WTC11 (cell line): Measurements from ENCODE around the gene GSTA1. TPM values are rescaled to one million over a fixed set of nuclear protein-coding genes. Genes with fewer than 3 reads are reported as not detected.
"Not testable (repeated sequence)": the region's sequence is repeated elsewhere in the genome, so short reads cannot be mapped to it uniquely, and the experiment has no call there.

Source experiments
- ATAC-seq: fragments of 200-7000 bp; cut with Tn5 transposase; 2 replicates; pipeline ENCODE4 v1.10.0; 2021; ENCODE audit warnings: mild to moderate bottlenecking, moderate library complexity
- CTCF ChIA-PET: fragments of 300-600 bp; sonication (Branson Sonifier 250); formaldehyde crosslinking; loops from one replicate; lab custom pipeline; 2021; ENCODE audit warnings: antibody characterized with exemption; lab: Charles Lee
- POLR2A ChIA-PET: fragments of 350-600 bp; sonication (Branson Sonifier 250); formaldehyde crosslinking; loops from one replicate; lab custom pipeline; 2021; ENCODE audit warnings: antibody characterized with exemption; lab: Charles Lee
- DNase-seq: peaks from one replicate; pipeline ENCODE4 v3.0.0; 2021; ENCODE audit warnings: low spot score
- H3K27ac Mint-ChIP-seq: 2 replicates; pipeline ENCODE4 v1.8.0; 2021; ENCODE audit warnings: mixed read lengths
- H3K27me3 Mint-ChIP-seq: 2 replicates; pipeline ENCODE4 v1.8.0; 2021; ENCODE audit warnings: low read depth, mild to moderate bottlenecking, moderate library complexity, mixed read lengths
- H3K36me3 Mint-ChIP-seq: 2 replicates; pipeline ENCODE4 v1.8.0; 2021; ENCODE audit warnings: mixed read lengths
- H3K4me1 Mint-ChIP-seq: 2 replicates; pipeline ENCODE4 v1.8.0; 2022; ENCODE audit warnings: mixed read lengths
- H3K4me3 Mint-ChIP-seq: 2 replicates; pipeline ENCODE4 v1.8.0; 2021; ENCODE audit warnings: mild to moderate bottlenecking, moderate library complexity, mixed read lengths
- H3K9me3 Mint-ChIP-seq: 2 replicates; pipeline ENCODE4 v1.8.0; 2021; ENCODE audit warnings: mixed read lengths
- CREB1 ChIP-seq: sonication (generic); formaldehyde crosslinking; IDR thresholded peaks from 2 replicates; pipeline ENCODE4 v1.8.0; 2023; ENCODE audit warnings: mild to moderate bottlenecking, missing genetic modification reagents
- IRF2 ChIP-seq: sonication (generic); formaldehyde crosslinking; IDR thresholded peaks from 2 replicates; pipeline ENCODE4 v1.8.0; 2022; ENCODE audit warnings: low read depth, missing genetic modification reagents, borderline replicate concordance
- MXD4 ChIP-seq: fragments of 250-450 bp; sonication (Bioruptor Pico); IDR thresholded peaks from 2 replicates; pipeline ENCODE4 v1.8.0; 2021; ENCODE audit warnings: mild to moderate bottlenecking, moderate library complexity, borderline replicate concordance
- NR2C2 ChIP-seq: sonication (generic); formaldehyde crosslinking; IDR thresholded peaks from 2 replicates; pipeline ENCODE4 v1.8.0; 2022; ENCODE audit warnings: mild to moderate bottlenecking, missing genetic modification reagents
- SP1 ChIP-seq: sonication (generic); formaldehyde crosslinking; conservative IDR thresholded peaks from 2 replicates; pipeline ENCODE4 v1.8.1; 2022; ENCODE audit warnings: missing genetic modification reagents
- TCF7 ChIP-seq: sonication (generic); formaldehyde crosslinking; IDR thresholded peaks from 2 replicates; pipeline ENCODE4 v1.8.0; 2022; ENCODE audit warnings: mild to moderate bottlenecking, low read depth, missing genetic modification reagents, moderate library complexity
- ZNF263 ChIP-seq: sonication (generic); formaldehyde crosslinking; IDR thresholded peaks from 2 replicates; pipeline ENCODE4 v1.8.1; 2022; ENCODE audit warnings: low read depth, mild to moderate bottlenecking, moderate library complexity, missing genetic modification reagents
- ZNF416 ChIP-seq: fragments of 250-450 bp; sonication (Bioruptor Pico); IDR thresholded peaks from 2 replicates; pipeline ENCODE4 v1.9.0; 2021; ENCODE audit warnings: mild to moderate bottlenecking, inconsistent platforms
- ZNF423 ChIP-seq: fragments of 250-450 bp; sonication (Bioruptor Pico); IDR thresholded peaks from 2 replicates; pipeline ENCODE4 v2.1.2; 2022; ENCODE audit warnings: mild to moderate bottlenecking, moderate library complexity
- total RNA-seq: library from RNA; stranded (reverse); gene quantifications from 3 replicates; pipeline ENCODE4 v1.2.3, GENCODE V29; 2021
- TF ChIP-seq, protein P1 (sequence below): sonication (generic); formaldehyde crosslinking; IDR thresholded peaks from 2 replicates; pipeline ENCODE4 v1.8.0; 2023; ENCODE audit warnings: mild to moderate bottlenecking, missing genetic modification reagents
- TF ChIP-seq, protein P2 (sequence below): sonication (generic); formaldehyde crosslinking; IDR thresholded peaks from 2 replicates; pipeline ENCODE4 v1.8.1; 2022; ENCODE audit warnings: mild to moderate bottlenecking, missing genetic modification reagents, moderate library complexity, borderline replicate concordance
- TF ChIP-seq, protein P3 (sequence below): fragments of 250-450 bp; sonication (Bioruptor Pico); IDR thresholded peaks from 2 replicates; pipeline ENCODE4 v2.1.2; 2022; ENCODE audit warnings: mild to moderate bottlenecking, moderate library complexity
- TF ChIP-seq, protein P4 (sequence below): fragments of 250-450 bp; sonication (Bioruptor Pico); IDR thresholded peaks from 2 replicates; pipeline ENCODE4 v1.8.0; 2021; ENCODE audit warnings: mild to moderate bottlenecking
- TF ChIP-seq, protein P5 (sequence below): sonication (generic); formaldehyde crosslinking; IDR thresholded peaks from 2 replicates; pipeline ENCODE4 v1.8.0; 2022; ENCODE audit warnings: mild to moderate bottlenecking, missing genetic modification reagents
- TF ChIP-seq, protein P6 (sequence below): sonication (generic); formaldehyde crosslinking; IDR thresholded peaks from 2 replicates; pipeline ENCODE4 v1.8.1; 2023; ENCODE audit warnings: mild to moderate bottlenecking, moderate library complexity, missing genetic modification reagents
- TF ChIP-seq, protein P7 (sequence below): fragments of 250-450 bp; sonication (Bioruptor Pico); IDR thresholded peaks from 2 replicates; pipeline ENCODE4 v1.9.0; 2021; ENCODE audit warnings: mild to moderate bottlenecking, borderline replicate concordance

GSTA1 gene
- total RNA-seq, 1 experiment from 2014 or later: 0.90 TPM

DNA sequence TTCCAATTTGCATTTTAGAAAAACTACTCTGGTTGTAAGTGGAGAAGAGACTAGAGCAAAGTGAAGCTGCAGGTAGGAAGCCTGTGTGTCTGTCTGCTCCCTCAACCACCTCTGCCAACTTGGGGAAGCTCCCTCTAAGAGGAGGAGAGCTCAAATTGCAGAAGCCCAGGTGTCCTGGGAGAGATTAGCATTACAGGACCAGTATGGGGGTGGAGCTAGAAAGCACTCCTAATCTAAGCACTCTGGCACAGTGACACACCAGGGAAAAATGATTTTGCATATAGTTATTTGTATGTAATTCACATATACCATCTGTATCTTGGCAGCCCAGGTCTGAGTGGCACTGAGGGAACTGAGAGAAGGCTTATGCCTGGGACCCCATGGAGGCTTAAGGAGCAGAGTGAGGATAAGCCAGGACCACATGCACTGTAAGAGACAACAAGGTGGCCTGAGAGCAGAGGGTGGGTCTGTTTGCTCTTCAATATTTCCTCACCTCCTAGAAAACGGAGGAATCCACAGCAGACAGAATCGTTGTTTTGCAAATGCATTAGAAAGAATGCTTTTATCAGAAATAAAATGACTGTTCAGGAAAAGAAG is 54.0 kb downstream of the GSTA1 start (continued):
- TF ChIP-seq, protein P1, sequence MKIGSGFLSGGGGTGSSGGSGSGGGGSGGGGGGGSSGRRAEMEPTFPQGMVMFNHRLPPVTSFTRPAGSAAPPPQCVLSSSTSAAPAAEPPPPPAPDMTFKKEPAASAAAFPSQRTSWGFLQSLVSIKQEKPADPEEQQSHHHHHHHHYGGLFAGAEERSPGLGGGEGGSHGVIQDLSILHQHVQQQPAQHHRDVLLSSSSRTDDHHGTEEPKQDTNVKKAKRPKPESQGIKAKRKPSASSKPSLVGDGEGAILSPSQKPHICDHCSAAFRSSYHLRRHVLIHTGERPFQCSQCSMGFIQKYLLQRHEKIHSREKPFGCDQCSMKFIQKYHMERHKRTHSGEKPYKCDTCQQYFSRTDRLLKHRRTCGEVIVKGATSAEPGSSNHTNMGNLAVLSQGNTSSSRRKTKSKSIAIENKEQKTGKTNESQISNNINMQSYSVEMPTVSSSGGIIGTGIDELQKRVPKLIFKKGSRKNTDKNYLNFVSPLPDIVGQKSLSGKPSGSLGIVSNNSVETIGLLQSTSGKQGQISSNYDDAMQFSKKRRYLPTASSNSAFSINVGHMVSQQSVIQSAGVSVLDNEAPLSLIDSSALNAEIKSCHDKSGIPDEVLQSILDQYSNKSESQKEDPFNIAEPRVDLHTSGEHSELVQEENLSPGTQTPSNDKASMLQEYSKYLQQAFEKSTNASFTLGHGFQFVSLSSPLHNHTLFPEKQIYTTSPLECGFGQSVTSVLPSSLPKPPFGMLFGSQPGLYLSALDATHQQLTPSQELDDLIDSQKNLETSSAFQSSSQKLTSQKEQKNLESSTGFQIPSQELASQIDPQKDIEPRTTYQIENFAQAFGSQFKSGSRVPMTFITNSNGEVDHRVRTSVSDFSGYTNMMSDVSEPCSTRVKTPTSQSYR: no peak
- no peak for TF ChIP-seq SP1 (CRISPR knock-in tag)
- TF ChIP-seq ZNF423 (CRISPR knock-in tag): no peak
- no peak for TF ChIP-seq TCF7 (CRISPR knock-in tag)

DNA sequence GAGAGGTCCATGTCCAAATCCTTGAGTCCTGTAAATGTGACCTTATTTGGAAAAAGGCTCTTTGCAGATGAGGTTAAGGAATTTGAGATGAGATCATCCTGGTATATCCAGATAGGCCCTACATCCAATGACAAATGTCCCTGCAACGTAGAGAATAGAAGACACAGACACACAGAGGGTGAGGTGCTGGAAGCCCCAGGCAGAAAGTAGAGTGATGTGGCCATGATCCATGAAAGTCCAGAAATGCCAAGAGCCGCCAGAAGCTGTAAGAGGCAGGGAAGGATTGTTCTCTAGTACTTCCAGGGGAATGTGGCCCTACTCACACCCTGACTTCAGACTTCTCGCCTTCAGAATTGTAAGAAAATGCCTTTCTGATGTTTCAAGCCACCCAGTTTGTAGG is 56.3 kb downstream of the GSTA1 start:
- ATAC-seq, H3K27ac Mint-ChIP-seq, H3K4me3 Mint-ChIP-seq, H3K27me3 Mint-ChIP-seq, POLR2A ChIA-PET, CTCF ChIA-PET, DNase-seq: not testable (repeated sequence)
- Mint-ChIP-seq H3K36me3 (peaks cover 20% of the 10 kb centered on the region), H3K4me1 (peaks cover 17% of the 10 kb centered on the region), H3K9me3 (peaks cover 28% of the 10 kb centered on the region)

DNA sequence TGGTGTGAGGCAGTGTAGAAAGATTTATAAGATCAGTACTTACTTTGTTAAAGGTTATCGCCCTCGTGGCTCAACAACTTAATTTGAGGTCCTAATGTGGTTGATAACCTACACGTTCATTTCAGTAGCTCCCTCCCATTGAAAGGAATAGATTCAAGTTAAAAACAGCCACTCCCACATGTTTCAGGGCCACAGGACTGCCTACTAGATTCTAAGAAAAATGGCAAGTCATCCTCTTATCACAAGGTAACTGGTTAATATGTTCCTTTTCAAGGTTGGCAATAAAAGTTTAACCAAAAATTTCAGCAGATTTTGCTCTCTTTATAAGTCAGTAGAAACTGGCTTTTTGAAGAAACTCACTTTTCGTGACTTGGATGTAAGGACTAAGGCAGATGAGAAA is 57.4 kb downstream of the GSTA1 start:
- Mint-ChIP-seq H3K4me3 (no peak overlapping the region), H3K4me1 (peaks cover 17% of the 10 kb centered on the region), H3K36me3 (peaks cover 11% of the 10 kb centered on the region), H3K27ac (no peak overlapping the region), H3K9me3 (peaks cover 26% of the 10 kb centered on the region), H3K27me3 (peaks cover 3% of the 10 kb centered on the region; the same call in 1 of the 2 replicates)
- ChIA-PET CTCF (no interaction called here), POLR2A (no interaction called here)
- ATAC-seq (no peak), DNase-seq (no peak)
- no peak for TF ChIP-seq NR2C2 (CRISPR knock-in tag)
- TF ChIP-seq, protein P2, sequence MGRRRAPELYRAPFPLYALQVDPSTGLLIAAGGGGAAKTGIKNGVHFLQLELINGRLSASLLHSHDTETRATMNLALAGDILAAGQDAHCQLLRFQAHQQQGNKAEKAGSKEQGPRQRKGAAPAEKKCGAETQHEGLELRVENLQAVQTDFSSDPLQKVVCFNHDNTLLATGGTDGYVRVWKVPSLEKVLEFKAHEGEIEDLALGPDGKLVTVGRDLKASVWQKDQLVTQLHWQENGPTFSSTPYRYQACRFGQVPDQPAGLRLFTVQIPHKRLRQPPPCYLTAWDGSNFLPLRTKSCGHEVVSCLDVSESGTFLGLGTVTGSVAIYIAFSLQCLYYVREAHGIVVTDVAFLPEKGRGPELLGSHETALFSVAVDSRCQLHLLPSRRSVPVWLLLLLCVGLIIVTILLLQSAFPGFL (CRISPR knock-in tag): no peak
- TF ChIP-seq, protein P3, sequence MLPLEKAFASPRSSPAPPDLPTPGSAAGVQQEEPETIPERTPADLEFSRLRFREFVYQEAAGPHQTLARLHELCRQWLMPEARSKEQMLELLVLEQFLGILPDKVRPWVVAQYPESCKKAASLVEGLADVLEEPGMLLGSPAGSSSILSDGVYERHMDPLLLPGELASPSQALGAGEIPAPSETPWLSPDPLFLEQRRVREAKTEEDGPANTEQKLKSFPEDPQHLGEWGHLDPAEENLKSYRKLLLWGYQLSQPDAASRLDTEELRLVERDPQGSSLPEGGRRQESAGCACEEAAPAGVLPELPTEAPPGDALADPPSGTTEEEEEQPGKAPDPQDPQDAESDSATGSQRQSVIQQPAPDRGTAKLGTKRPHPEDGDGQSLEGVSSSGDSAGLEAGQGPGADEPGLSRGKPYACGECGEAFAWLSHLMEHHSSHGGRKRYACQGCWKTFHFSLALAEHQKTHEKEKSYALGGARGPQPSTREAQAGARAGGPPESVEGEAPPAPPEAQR (CRISPR knock-in tag): no peak
- TF ChIP-seq, protein P4, sequence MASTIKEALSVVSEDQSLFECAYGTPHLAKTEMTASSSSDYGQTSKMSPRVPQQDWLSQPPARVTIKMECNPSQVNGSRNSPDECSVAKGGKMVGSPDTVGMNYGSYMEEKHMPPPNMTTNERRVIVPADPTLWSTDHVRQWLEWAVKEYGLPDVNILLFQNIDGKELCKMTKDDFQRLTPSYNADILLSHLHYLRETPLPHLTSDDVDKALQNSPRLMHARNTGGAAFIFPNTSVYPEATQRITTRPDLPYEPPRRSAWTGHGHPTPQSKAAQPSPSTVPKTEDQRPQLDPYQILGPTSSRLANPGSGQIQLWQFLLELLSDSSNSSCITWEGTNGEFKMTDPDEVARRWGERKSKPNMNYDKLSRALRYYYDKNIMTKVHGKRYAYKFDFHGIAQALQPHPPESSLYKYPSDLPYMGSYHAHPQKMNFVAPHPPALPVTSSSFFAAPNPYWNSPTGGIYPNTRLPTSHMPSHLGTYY (CRISPR knock-in tag): no peak
- no peak for TF ChIP-seq MXD4 (CRISPR knock-in tag)
- no peak for TF ChIP-seq IRF2 (CRISPR knock-in tag)
- no peak for TF ChIP-seq ZNF416
- TF ChIP-seq, protein P5, sequence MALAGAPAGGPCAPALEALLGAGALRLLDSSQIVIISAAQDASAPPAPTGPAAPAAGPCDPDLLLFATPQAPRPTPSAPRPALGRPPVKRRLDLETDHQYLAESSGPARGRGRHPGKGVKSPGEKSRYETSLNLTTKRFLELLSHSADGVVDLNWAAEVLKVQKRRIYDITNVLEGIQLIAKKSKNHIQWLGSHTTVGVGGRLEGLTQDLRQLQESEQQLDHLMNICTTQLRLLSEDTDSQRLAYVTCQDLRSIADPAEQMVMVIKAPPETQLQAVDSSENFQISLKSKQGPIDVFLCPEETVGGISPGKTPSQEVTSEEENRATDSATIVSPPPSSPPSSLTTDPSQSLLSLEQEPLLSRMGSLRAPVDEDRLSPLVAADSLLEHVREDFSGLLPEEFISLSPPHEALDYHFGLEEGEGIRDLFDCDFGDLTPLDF (CRISPR knock-in tag): no peak
- TF ChIP-seq, protein P6, sequence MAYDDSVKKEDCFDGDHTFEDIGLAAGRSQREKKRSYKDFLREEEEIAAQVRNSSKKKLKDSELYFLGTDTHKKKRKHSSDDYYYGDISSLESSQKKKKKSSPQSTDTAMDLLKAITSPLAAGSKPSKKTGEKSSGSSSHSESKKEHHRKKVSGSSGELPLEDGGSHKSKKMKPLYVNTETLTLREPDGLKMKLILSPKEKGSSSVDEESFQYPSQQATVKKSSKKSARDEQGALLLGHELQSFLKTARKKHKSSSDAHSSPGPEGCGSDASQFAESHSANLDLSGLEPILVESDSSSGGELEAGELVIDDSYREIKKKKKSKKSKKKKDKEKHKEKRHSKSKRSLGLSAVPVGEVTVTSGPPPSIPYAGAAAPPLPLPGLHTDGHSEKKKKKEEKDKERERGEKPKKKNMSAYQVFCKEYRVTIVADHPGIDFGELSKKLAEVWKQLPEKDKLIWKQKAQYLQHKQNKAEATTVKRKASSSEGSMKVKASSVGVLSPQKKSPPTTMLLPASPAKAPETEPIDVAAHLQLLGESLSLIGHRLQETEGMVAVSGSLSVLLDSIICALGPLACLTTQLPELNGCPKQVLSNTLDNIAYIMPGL (CRISPR knock-in tag): no peak
- no peak for TF ChIP-seq CREB1
- no peak for TF ChIP-seq ZNF263
- TF ChIP-seq, protein P7, sequence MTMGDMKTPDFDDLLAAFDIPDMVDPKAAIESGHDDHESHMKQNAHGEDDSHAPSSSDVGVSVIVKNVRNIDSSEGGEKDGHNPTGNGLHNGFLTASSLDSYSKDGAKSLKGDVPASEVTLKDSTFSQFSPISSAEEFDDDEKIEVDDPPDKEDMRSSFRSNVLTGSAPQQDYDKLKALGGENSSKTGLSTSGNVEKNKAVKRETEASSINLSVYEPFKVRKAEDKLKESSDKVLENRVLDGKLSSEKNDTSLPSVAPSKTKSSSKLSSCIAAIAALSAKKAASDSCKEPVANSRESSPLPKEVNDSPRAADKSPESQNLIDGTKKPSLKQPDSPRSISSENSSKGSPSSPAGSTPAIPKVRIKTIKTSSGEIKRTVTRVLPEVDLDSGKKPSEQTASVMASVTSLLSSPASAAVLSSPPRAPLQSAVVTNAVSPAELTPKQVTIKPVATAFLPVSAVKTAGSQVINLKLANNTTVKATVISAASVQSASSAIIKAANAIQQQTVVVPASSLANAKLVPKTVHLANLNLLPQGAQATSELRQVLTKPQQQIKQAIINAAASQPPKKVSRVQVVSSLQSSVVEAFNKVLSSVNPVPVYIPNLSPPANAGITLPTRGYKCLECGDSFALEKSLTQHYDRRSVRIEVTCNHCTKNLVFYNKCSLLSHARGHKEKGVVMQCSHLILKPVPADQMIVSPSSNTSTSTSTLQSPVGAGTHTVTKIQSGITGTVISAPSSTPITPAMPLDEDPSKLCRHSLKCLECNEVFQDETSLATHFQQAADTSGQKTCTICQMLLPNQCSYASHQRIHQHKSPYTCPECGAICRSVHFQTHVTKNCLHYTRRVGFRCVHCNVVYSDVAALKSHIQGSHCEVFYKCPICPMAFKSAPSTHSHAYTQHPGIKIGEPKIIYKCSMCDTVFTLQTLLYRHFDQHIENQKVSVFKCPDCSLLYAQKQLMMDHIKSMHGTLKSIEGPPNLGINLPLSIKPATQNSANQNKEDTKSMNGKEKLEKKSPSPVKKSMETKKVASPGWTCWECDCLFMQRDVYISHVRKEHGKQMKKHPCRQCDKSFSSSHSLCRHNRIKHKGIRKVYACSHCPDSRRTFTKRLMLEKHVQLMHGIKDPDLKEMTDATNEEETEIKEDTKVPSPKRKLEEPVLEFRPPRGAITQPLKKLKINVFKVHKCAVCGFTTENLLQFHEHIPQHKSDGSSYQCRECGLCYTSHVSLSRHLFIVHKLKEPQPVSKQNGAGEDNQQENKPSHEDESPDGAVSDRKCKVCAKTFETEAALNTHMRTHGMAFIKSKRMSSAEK: no peak
- TF ChIP-seq ZNF423 (CRISPR knock-in tag): no peak
